ENCODE measurements around the gene TP53TG5. TPM values are rescaled to one million over a fixed set of nuclear protein-coding genes. Genes with fewer than 3 reads are reported as not detected.
A peak's percentile ranks its signal among the peaks of the same experiment; 100 is the strongest.

Gene TP53TG5
- total and polyA plus RNA-seq, 10 of the 15 experiments (the other 5 are each of a cell fraction or from before 2014, with no cell fraction given) = 0.24 TPM; not detected in 9

- TF ChIP-seq BCLAF1 (IDR thresholded peaks at IDR 0.05) (no peak), TCF12 (IDR thresholded peaks at IDR 0.05; ENCODE audit: low read depth, low read length) (peak; percentile 93), IRF5 (IDR thresholded peaks at IDR 0.05; ENCODE audit: borderline replicate concordance) (no peak), NBN (IDR thresholded peaks at IDR 0.05) (peak; percentile 98), BRCA1 (IDR thresholded peaks at IDR 0.05; ENCODE audit: low read depth, low read length) (no peak), KAT2A (conservative IDR thresholded peaks at IDR 0.05; ENCODE audit: control insufficient read depth, low read depth, low read length) (no peak), CREM (IDR thresholded peaks at IDR 0.05; ENCODE audit: low read depth) (peak; percentile 91), TCF3 (IDR thresholded peaks at IDR 0.05; ENCODE audit: borderline replicate concordance, insufficient read depth, low read depth, low read length) (peak; percentile 88), MEF2A (IDR thresholded peaks at IDR 0.05; ENCODE audit: insufficient read depth, low read depth, low read length) (peak; percentile 77), PAX8 (IDR thresholded peaks at IDR 0.05) (no peak), TARDBP (IDR thresholded peaks at IDR 0.05; ENCODE audit: borderline replicate concordance) (peak; percentile 71), LARP7 (IDR thresholded peaks at IDR 0.05) (no peak), ATF3 (IDR thresholded peaks at IDR 0.05; ENCODE audit: borderline replicate concordance, extremely low read depth, low read depth, low read length) (no peak), CBFB (IDR thresholded peaks at IDR 0.05; ENCODE audit: low read depth) (peak; percentile 90), SPI1 (IDR thresholded peaks at IDR 0.05; ENCODE audit: borderline replicate concordance, insufficient read depth, low read depth, low read length) (peak; percentile 99), HDGF (IDR thresholded peaks at IDR 0.05) (0 out of 2 replicates have a peak, but pooled peaks have one; percentile 27), ZNF384 (IDR thresholded peaks at IDR 0.05; ENCODE audit: borderline replicate concordance, low read depth, low read length) (no peak), JUND (IDR thresholded peaks at IDR 0.05; ENCODE audit: low read depth, low read length) (peak; percentile 80; the same call in 1 of the 2 replicates), CTCF (IDR thresholded peaks at IDR 0.05 in 2 of 3, conservative IDR thresholded peaks at IDR 0.05 in 1 of 3; ENCODE audit: control insufficient read depth in 2 of 3, extremely low read depth in 1 of 3, insufficient read depth in 1 of 3, low read depth in 3 of 3, low read length in 3 of 3) (peak in 1 of 3 experiments; percentile 20; a peak in 2 of 6 replicates), IKZF1 (conservative IDR thresholded peaks at IDR 0.05) (peak; percentile 97)
- TF ChIP-seq, protein P1, sequence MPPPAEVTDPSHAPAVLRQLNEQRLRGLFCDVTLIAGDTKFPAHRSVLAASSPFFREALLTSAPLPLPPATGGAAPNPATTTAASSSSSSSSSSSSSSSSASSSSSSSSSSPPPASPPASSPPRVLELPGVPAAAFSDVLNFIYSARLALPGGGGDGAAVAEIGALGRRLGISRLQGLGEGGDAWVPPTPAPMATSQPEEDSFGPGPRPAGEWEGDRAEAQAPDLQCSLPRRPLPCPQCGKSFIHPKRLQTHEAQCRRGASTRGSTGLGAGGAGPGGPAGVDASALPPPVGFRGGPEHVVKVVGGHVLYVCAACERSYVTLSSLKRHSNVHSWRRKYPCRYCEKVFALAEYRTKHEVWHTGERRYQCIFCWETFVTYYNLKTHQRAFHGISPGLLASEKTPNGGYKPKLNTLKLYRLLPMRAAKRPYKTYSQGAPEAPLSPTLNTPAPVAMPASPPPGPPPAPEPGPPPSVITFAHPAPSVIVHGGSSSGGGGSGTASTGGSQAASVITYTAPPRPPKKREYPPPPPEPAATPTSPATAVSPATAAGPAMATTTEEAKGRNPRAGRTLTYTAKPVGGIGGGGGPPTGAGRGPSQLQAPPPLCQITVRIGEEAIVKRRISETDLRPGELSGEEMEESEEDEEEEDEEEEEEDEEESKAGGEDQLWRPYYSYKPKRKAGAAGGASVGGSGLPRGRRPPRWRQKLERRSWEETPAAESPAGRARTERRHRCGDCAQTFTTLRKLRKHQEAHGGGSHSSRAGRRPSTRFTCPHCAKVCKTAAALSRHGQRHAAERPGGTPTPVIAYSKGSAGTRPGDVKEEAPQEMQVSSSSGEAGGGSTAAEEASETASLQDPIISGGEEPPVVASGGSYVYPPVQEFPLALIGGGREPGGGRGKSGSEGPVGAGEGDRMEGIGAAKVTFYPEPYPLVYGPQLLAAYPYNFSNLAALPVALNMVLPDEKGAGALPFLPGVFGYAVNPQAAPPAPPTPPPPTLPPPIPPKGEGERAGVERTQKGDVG (CRISPR knock-in tag; IDR thresholded peaks at IDR 0.05) = no peak
These were observed 9.7 kb downstream of the TP53TG5 start (continued) for GRCh38 chr20:45368221-45368980.

All from GM12878 (cell line).